B cell (primary cell): ENCODE data around the gene PITX2.

Experiments
- EZH2 ChIP-seq: IDR thresholded peaks from 2 replicates; pipeline ENCODE4 v1.6.1; 2012; ENCODE audit warnings: borderline replicate concordance, low read depth, mild to moderate bottlenecking, moderate library complexity, low read length; ENCODE audit not compliant: insufficient read depth, poor library complexity, severe bottlenecking
- TF ChIP-seq, protein P1 (sequence below): fragments of 200-600 bp; IDR thresholded peaks from one replicate; pipeline ENCODE4 v1.8.0; 2022; ENCODE audit warnings: antibody characterized with exemption, mild to moderate bottlenecking

GRCh38 chr4:110596431-110596830 lies 26.4 kb downstream of the PITX2 start:
- TF ChIP-seq, protein P1, sequence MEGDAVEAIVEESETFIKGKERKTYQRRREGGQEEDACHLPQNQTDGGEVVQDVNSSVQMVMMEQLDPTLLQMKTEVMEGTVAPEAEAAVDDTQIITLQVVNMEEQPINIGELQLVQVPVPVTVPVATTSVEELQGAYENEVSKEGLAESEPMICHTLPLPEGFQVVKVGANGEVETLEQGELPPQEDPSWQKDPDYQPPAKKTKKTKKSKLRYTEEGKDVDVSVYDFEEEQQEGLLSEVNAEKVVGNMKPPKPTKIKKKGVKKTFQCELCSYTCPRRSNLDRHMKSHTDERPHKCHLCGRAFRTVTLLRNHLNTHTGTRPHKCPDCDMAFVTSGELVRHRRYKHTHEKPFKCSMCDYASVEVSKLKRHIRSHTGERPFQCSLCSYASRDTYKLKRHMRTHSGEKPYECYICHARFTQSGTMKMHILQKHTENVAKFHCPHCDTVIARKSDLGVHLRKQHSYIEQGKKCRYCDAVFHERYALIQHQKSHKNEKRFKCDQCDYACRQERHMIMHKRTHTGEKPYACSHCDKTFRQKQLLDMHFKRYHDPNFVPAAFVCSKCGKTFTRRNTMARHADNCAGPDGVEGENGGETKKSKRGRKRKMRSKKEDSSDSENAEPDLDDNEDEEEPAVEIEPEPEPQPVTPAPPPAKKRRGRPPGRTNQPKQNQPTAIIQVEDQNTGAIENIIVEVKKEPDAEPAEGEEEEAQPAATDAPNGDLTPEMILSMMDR = no peak
- TF ChIP-seq EZH2 = no peak
